Measurements from ENCODE around the gene SLC6A12.
"Not testable (repeated sequence)": the region's sequence is repeated elsewhere in the genome, so short reads cannot be mapped to it uniquely, and the experiment has no call there.

The SLC6A12 gene

GRCh38 chr12:240566-240965 is 26.6 kb upstream of the SLC6A12 start:
- Mint-ChIP-seq H3K9me3 (peaks cover 8% of the 10 kb centered on the region), H3K27ac (no peak overlapping the region), H3K4me3 (no peak overlapping the region), H3K4me1 (peaks cover 5% of the 10 kb centered on the region), H3K36me3 (no peaks in the 10 kb centered on the region)
- no peak for ATAC-seq
- DNase-seq (ENCODE audit: low spot score in 2 of 2) = no peak

- Mint-ChIP-seq H3K27ac (no peak overlapping the region), H3K4me1 (peaks cover 5% of the 10 kb centered on the region), H3K36me3 (no peaks in the 10 kb centered on the region), H3K9me3 (peaks cover 13% of the 10 kb centered on the region), H3K4me3 (no peak overlapping the region)
- no peak for ATAC-seq
- no peak for DNase-seq (ENCODE audit: low spot score in 2 of 2)
These were observed 24.9 kb upstream of the SLC6A12 start for GRCh38 chr12:238736-239398.

GRCh38 chr12:238116-238515 is 24.2 kb upstream of the SLC6A12 start:
- DNase-seq (ENCODE audit: low spot score in 2 of 2) (no peak), ATAC-seq (no peak)
- Mint-ChIP-seq H3K27ac (no peak overlapping the region), H3K36me3 (no peaks in the 10 kb centered on the region), H3K9me3 (peaks cover 13% of the 10 kb centered on the region), H3K4me1 (peaks cover 5% of the 10 kb centered on the region), H3K4me3 (no peak overlapping the region)

- Mint-ChIP-seq H3K4me1 (peaks cover 5% of the 10 kb centered on the region), H3K36me3 (no peaks in the 10 kb centered on the region), H3K9me3 (peaks cover 13% of the 10 kb centered on the region), H3K27ac (no peak overlapping the region), H3K4me3 (no peak overlapping the region)
- ATAC-seq = no peak
- no peak for DNase-seq (ENCODE audit: low spot score in 2 of 2)
These were observed 23.3 kb upstream of the SLC6A12 start for GRCh38 chr12:237026-237815.

GRCh38 chr12:236445-236844 is 22.5 kb upstream of the SLC6A12 start:
- Mint-ChIP-seq H3K36me3 (no peaks in the 10 kb centered on the region), H3K9me3 (peaks cover 13% of the 10 kb centered on the region), H3K4me3 (no peak overlapping the region), H3K27ac (no peak overlapping the region), H3K4me1 (peaks cover 5% of the 10 kb centered on the region)
- ATAC-seq = no peak
- no peak for DNase-seq (ENCODE audit: low spot score in 2 of 2)

GRCh38 chr12:235967-236366 is 22.0 kb upstream of the SLC6A12 start:
- not testable (repeated sequence) for H3K27ac Mint-ChIP-seq; H3K36me3 Mint-ChIP-seq; H3K4me3 Mint-ChIP-seq; H3K4me1 Mint-ChIP-seq; DNase-seq (ENCODE audit: low spot score in 2 of 2); ATAC-seq
- peaks cover 13% of the 10 kb centered on the region for H3K9me3 Mint-ChIP-seq

- Mint-ChIP-seq H3K4me1 (peaks cover 5% of the 10 kb centered on the region), H3K27ac (no peak overlapping the region), H3K36me3 (no peaks in the 10 kb centered on the region), H3K4me3 (no peak overlapping the region), H3K9me3 (peaks cover 13% of the 10 kb centered on the region)
- ATAC-seq (no peak), DNase-seq (ENCODE audit: low spot score in 2 of 2) (no peak)
These were observed 21.0 kb upstream of the SLC6A12 start for GRCh38 chr12:234891-235415.

GRCh38 chr12:234019-234418 is 20.1 kb upstream of the SLC6A12 start:
- no peaks in the 10 kb centered on the region for H3K4me1 Mint-ChIP-seq
- H3K27ac Mint-ChIP-seq = no peak overlapping the region
- no peak overlapping the region for H3K4me3 Mint-ChIP-seq
- ATAC-seq (no peak), DNase-seq (ENCODE audit: low spot score in 2 of 2) (no peak)
- no peaks in the 10 kb centered on the region for H3K36me3 Mint-ChIP-seq
- peaks cover 13% of the 10 kb centered on the region for H3K9me3 Mint-ChIP-seq

- no peak for ATAC-seq
- H3K9me3 Mint-ChIP-seq = peaks cover 13% of the 10 kb centered on the region
- no peak overlapping the region for H3K4me3 Mint-ChIP-seq
- H3K27ac Mint-ChIP-seq = no peak overlapping the region
- no peak for DNase-seq (ENCODE audit: low spot score in 2 of 2)
- no peaks in the 10 kb centered on the region for H3K36me3 Mint-ChIP-seq
- no peaks in the 10 kb centered on the region for H3K4me1 Mint-ChIP-seq
These were observed 19.6 kb upstream of the SLC6A12 start for GRCh38 chr12:233615-233968.

- H3K4me3 Mint-ChIP-seq = no peak overlapping the region
- no peak overlapping the region for H3K27ac Mint-ChIP-seq
- H3K4me1 Mint-ChIP-seq = no peaks in the 10 kb centered on the region
- DNase-seq (ENCODE audit: low spot score in 2 of 2) = no peak
- no peak for ATAC-seq
- H3K9me3 Mint-ChIP-seq = peaks cover 13% of the 10 kb centered on the region
- no peaks in the 10 kb centered on the region for H3K36me3 Mint-ChIP-seq
These were observed 19.0 kb upstream of the SLC6A12 start for GRCh38 chr12:232731-233614.

GRCh38 chr12:230925-231671 is 17.1 kb upstream of the SLC6A12 start:
- no peaks in the 10 kb centered on the region for H3K4me1 Mint-ChIP-seq
- H3K36me3 Mint-ChIP-seq = no peaks in the 10 kb centered on the region
- no peak for DNase-seq (ENCODE audit: low spot score in 2 of 2)
- ATAC-seq = no peak
- H3K4me3 Mint-ChIP-seq = no peak overlapping the region
- H3K9me3 Mint-ChIP-seq = peaks cover 8% of the 10 kb centered on the region
- no peak overlapping the region for H3K27ac Mint-ChIP-seq

- H3K36me3 Mint-ChIP-seq = no peaks in the 10 kb centered on the region
- no peak for ATAC-seq
- H3K27ac Mint-ChIP-seq = no peak overlapping the region
- no peak for DNase-seq (ENCODE audit: low spot score in 2 of 2)
- no peak overlapping the region for H3K4me3 Mint-ChIP-seq
- no peaks in the 10 kb centered on the region for H3K4me1 Mint-ChIP-seq
- H3K9me3 Mint-ChIP-seq = no peaks in the 10 kb centered on the region
These were observed 15.7 kb upstream of the SLC6A12 start for GRCh38 chr12:229441-230191.

- H3K27ac Mint-ChIP-seq = peak overlapping the region; percentile 13
These were observed 14.9 kb upstream of the SLC6A12 start for GRCh38 chr12:228846-229200.

More at GRCh38 chr12:228846-229200, 14.9 kb upstream of the SLC6A12 start:
- ATAC-seq (no peak), DNase-seq (ENCODE audit: low spot score in 2 of 2) (no peak)
- Mint-ChIP-seq H3K4me1 (no peaks in the 10 kb centered on the region), H3K4me3 (no peak overlapping the region), H3K36me3 (no peaks in the 10 kb centered on the region), H3K9me3 (no peaks in the 10 kb centered on the region)

All from stimulated activated effector memory CD8-positive, alpha-beta T cell treated with anti-CD3 and anti-CD28 coated beads, Interleukin-12 subunit alpha, Interleukin-12 subunit beta, amount 100 ng/mL, for 72 hours (primary cell).